Muscle layer of colon (tissue), 2 donors: Measurements from ENCODE around the gene RHOF.
"Not testable (repeated sequence)": the region's sequence is repeated elsewhere in the genome, so short reads cannot be mapped to it uniquely, and the experiment has no call there.

Experiments used
- H3K27ac ChIP-seq: one replicate; pipeline ENCODE4 v1.7.0; 2013; ENCODE audit warnings: low read depth, mild to moderate bottlenecking, low read length, moderate library complexity
- H3K27me3 ChIP-seq, 2 donors: one replicate each; pipeline ENCODE4 v1.7.0; 2013; ENCODE audit warnings: low read length in 2 of 2, mild to moderate bottlenecking in 2 of 2; ENCODE audit not compliant: insufficient read depth in 2 of 2, control insufficient read depth in 1 of 2
- H3K36me3 ChIP-seq: one replicate; pipeline ENCODE4 v1.7.0; 2013; ENCODE audit warnings: mild to moderate bottlenecking, low read length; ENCODE audit not compliant: insufficient read depth
- H3K4me1 ChIP-seq: one replicate; pipeline ENCODE4 v1.7.0; 2013; ENCODE audit warnings: mild to moderate bottlenecking, low read length; ENCODE audit not compliant: insufficient read depth
- H3K4me3 ChIP-seq, 2 donors: one replicate each; pipeline ENCODE4 v1.7.0; 2013; ENCODE audit warnings: low read length in 2 of 2, low read depth in 1 of 2, mild to moderate bottlenecking in 1 of 2, moderate library complexity in 1 of 2
- H3K9ac ChIP-seq: one replicate; pipeline ENCODE4 v1.7.0; 2013; ENCODE audit warnings: low read length
- H3K9me3 ChIP-seq: one replicate; pipeline ENCODE4 v1.7.0; 2013; ENCODE audit warnings: mild to moderate bottlenecking, low read length
- donor health status: abdominal sarcoma.
- donor health status: Adenocarcinoma of cecum.

The RHOF gene

DNA sequence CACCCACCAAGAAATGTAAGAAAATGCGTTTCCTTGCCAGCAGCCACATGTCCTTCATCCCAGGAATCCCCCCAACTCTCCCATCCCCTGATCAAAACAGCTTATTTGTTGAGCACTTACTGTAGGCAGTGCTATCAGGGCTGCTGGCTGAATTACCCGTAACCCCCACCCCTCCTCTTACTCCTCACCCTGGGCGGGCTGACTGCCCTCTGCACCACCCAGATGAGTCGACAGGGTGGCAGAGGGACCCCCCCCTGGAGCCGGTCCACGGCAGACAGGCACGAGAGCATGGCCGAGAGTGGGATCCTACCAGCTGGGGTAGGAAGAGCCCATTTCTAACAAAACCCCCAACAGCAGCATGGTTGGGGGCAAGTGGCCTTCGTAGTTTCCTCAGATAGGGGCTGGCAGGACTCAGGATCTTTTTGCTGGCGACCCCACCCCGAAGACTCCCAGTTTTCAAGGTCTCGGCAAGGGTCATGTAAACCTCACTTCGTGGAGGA, 1.1 kb upstream of the RHOF start:
- Histone ChIP-seq H3K27ac (peak overlapping the region; percentile 85), H3K27me3 (no peaks in the 10 kb centered on the region), H3K36me3 (peaks cover 17% of the 10 kb centered on the region), H3K4me3 (peak overlapping the region in 1 of 2 donors; percentile 51), H3K9me3 (no peaks in the 10 kb centered on the region), H3K4me1 (peaks cover 56% of the 10 kb centered on the region), H3K9ac (peak overlapping the region; percentile 38)

DNA sequence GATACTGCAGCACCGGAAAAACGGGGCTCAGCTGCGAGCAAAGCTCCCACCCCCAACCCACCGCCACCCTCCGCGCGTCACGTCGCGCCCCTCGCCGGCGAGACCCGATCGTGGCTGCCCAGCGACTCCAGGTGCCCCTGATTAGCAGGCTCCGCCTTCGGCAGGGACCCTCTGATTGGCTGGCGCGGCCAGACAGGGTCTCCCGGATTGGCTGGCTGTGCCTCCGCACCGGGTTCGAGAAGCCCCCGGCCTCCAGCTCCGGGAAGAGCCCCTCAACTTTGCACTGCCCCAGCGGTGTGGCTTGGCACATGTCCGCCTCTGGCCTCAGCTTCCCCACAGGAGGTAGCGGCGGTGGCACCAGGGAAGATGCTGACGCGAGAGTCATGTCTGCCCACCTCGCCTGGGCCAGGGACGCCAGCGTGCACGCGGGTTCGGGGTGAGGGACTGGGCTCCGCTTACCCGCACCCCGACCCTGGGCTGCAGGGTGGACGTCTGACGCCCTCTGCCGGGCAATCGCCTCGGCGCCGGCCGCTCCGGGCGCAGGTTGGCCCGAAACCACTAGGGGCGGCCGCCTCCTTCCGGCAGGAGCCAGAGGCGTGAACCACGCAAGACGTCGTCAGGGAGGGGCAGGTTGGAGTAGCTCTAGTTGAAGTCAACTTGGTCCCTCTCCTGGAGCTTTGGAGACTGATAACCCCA, 498 bp upstream of the RHOF start:
- Histone ChIP-seq H3K9ac (peak overlapping the region; percentile 21), H3K27me3 (no peaks in the 10 kb centered on the region), H3K9me3 (no peaks in the 10 kb centered on the region), H3K36me3 (peaks cover 17% of the 10 kb centered on the region), H3K4me1 (peaks cover 53% of the 10 kb centered on the region), H3K27ac (peak overlapping the region; percentile 85), H3K4me3 (peak overlapping the region; percentile 77 to 80)

DNA sequence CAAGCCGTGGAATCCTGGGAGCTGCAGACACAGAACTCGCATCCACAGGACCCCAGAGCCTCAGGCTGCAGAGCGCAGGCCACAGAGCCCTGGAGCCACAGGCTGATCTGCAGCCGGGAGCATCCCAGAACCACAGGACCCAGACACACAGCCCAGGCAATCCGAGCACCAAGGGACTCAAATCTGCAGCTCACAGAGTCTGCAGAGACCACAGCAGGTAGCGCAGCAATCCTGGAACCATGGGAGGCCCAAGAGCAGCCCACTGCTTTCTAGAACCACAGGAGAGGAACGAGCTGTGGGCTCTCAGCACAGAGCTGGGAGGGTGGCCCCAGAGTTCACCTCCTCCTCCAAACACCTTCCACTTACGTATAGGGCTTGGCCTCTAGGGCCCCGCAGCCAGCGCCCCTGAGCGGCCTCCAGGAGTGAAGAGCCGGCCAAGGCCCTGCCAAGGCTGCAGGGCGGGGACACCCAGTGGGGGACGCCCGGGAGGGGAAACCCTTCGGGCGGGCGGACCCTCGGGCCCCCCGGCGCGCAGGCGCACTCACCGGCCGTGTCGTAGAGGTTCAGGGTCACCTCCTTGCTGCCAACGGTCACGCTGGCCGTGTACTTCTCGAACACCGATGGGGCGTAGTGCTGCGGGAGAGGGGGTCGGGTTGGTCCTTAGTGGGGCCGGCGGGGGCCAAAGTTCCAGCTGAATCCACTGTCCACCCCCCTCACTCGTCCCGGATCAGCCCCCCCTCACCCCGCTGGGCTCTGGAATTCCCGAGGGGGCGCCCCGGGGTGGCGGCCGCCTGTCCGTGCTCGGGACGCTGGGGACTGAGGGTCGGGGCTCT, 665 bp downstream of the RHOF start:
- H3K4me1 ChIP-seq: peaks cover 41% of the 10 kb centered on the region
- no peaks in the 10 kb centered on the region for H3K9me3 ChIP-seq
- no peak overlapping the region for H3K9ac ChIP-seq
- H3K27me3 ChIP-seq: no peaks in the 10 kb centered on the region
- H3K27ac ChIP-seq: peak overlapping the region; percentile 66
- peaks cover 12% of the 10 kb centered on the region for H3K36me3 ChIP-seq
- peak overlapping the region; percentile 77 to 80 for H3K4me3 ChIP-seq

DNA sequence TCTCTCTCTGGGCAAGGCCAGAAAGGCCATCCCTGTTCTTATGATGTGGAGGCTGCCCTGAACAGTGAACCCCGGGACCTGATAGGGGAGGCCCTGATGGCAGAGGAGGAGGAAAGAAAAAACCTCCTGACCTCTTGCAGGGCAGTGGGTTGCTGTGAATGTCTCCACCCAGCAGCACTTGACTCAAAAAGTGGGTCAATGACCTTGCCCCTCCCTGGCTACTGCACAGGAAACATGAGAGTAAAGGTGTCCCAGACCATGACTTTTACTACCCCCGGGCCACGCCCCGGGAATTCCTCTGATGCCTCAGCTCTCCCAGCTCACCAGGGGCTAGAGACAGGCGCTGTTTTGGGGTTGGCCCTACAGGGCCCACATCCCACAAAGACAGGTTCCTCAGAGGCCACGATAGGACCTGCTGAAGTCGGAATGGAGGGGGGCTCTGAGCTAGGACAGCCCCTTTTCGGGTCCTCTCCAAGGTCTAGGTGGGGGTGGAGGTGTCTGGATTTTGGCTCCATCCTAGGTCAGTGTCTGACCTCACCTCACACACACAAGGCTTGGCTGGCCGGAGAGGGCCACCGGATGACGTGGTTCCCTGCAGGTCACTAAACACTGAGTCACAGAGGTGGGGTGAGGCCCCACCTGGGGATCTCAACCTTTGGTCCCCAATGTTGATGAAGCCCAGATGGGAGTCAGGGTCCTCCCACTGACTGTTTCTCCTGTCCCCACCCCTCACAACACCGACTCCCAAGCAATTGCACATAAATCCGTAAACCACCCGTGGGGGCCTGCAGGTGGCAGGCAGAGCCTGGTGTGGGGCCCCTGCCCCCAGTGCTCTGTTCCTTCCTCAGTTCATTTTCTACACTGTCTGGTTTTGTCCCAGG, 1.6 kb downstream of the RHOF start:
- H3K4me1 ChIP-seq: peaks cover 32% of the 10 kb centered on the region
- no peaks in the 10 kb centered on the region for H3K9me3 ChIP-seq
- H3K36me3 ChIP-seq: peaks cover 12% of the 10 kb centered on the region
- no peak overlapping the region for H3K4me3 ChIP-seq
- H3K9ac ChIP-seq: no peak overlapping the region
- H3K27ac ChIP-seq: peak overlapping the region; percentile 66
- H3K27me3 ChIP-seq: no peaks in the 10 kb centered on the region

DNA sequence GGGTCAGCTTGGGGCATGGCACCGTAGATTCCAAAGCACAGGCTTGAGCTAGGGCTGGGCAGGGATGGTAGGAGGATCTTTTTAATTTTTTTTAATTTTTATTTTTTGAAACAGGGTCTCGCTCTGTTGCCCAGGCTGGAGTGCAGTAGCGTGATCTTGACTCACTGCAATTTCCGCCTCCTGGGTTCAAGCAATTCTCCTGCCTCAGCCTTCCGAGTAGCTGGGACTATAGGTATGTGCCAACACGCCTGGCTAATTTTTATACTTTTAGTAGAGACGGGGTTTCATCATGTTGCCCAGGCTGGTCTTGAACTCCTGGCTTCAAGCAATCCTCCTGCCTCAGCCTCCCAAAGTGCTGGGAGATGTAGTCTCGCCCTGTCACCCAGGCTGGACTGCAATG, 2.7 kb downstream of the RHOF start:
- H3K4me3 ChIP-seq, H3K9me3 ChIP-seq, H3K36me3 ChIP-seq, H3K27ac ChIP-seq, H3K9ac ChIP-seq, H3K27me3 ChIP-seq: not testable (repeated sequence)
- peaks cover 21% of the 10 kb centered on the region for H3K4me1 ChIP-seq

DNA sequence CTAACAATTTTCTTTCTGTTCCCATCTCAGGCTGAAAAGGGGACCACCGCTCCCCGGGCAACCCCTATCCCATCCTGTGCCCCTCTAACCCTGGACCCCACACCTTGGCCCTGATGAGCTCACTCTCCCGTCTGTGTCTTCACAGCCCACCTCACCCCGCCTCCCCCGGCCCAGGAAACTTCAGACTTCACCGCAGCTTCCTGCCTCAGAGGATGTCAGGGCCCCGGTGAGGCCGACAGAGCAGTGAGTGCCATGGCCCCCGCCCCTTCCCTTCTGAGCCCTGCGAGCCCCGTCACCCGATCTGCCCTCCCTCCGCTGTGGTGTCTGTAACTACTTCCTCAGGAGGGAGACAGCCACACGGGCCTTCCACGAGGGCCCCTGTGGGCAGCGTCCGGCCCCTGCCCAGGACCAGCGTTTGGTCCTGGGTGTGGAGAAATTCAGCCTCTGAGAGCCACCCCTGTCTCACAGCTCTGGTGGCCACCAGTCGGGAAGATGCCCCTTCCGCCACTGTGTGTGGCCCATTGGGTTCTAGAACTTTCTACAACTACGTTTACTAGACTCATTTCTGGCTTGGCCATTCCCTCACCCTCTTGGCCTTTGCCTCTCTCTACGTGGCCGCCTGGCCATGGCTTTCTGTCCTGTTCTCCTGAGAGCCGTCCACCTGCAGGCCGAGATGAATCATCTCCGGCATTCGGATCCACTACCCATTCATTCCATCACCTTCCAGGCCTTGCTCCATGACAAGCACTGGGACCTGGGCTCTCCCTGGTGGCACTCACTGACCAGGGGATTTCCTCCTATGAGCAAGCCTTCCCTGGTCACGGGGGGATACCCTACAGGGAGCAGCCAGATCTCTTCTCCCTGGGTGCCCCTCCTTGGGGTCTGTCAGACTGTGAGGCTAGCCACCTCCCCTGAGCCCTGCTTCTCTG, 3.4 kb downstream of the RHOF start:
- Histone ChIP-seq H3K4me1 (peaks cover 14% of the 10 kb centered on the region), H3K4me3 (no peak overlapping the region), H3K36me3 (peaks cover under 1% of the 10 kb centered on the region), H3K27ac (no peak overlapping the region), H3K27me3 (no peaks in the 10 kb centered on the region), H3K9me3 (no peaks in the 10 kb centered on the region), H3K9ac (no peak overlapping the region)

DNA sequence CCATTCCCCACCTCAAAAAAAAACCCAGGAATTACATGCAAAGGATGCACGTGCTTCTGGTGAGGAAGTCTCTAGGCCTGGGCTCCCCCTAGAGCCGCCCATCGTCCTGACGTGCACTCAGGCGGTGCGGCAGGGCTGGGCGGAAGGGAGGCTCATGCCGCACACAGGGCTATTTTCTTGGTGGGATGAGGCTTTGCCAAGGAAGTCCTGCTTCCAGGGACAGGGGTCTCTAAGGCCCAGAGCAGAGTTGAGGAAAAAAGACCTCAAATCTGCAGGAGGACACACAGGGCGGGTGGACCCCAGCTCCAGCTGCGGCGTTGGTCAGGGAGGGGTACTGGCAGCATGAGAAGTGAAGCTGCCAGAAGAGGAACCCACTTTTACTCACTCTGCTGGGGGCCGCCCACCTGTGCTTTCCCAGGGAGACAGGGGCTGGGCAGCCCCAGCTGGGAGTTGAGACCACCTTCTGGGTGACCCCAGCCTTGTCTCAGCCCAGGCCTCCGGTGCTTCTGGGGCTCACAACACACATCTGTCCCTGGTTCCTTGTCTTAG, 4.2 kb downstream of the RHOF start:
- peaks cover 6% of the 10 kb centered on the region for H3K4me1 ChIP-seq
- no peak overlapping the region for H3K27ac ChIP-seq
- no peak overlapping the region for H3K4me3 ChIP-seq
- H3K9me3 ChIP-seq: no peaks in the 10 kb centered on the region
- no peaks in the 10 kb centered on the region for H3K27me3 ChIP-seq
- H3K9ac ChIP-seq: no peak overlapping the region
- no peaks in the 10 kb centered on the region for H3K36me3 ChIP-seq

DNA sequence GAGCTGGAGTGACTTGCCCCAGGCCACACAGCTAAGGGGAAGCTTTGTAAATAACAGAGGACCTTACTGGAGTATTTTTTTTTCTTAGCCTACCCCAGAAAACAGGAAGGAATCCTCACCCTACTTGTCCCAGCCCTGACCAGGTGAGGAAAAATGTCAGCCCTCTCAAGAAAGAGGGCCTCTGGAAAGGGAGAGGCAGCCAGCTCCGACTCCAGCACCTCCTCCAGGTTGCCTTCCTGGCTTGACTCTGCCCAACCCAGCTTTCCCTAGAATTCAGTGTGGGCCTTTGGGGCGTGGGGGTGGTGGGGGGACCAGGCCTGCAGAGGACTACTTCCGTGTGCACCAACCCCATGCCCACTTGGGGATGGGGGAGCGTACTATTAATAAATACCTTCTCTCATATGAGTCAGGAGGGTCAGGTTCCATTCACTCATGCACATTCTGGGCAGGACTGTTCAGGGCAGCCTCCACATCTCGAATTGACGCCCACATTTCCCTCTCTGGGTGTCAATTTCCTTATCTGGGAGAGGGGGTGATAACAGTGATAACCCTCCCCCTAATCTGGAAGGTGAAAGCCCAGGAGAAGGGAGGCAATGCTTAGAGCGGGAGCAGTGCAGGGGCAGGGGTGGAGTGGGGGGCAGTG, 5.2 kb downstream of the RHOF start:
- Histone ChIP-seq H3K27me3 (no peaks in the 10 kb centered on the region), H3K27ac (no peak overlapping the region), H3K9ac (no peak overlapping the region), H3K4me1 (peaks cover 5% of the 10 kb centered on the region), H3K36me3 (no peaks in the 10 kb centered on the region), H3K9me3 (no peaks in the 10 kb centered on the region), H3K4me3 (no peak overlapping the region)

DNA sequence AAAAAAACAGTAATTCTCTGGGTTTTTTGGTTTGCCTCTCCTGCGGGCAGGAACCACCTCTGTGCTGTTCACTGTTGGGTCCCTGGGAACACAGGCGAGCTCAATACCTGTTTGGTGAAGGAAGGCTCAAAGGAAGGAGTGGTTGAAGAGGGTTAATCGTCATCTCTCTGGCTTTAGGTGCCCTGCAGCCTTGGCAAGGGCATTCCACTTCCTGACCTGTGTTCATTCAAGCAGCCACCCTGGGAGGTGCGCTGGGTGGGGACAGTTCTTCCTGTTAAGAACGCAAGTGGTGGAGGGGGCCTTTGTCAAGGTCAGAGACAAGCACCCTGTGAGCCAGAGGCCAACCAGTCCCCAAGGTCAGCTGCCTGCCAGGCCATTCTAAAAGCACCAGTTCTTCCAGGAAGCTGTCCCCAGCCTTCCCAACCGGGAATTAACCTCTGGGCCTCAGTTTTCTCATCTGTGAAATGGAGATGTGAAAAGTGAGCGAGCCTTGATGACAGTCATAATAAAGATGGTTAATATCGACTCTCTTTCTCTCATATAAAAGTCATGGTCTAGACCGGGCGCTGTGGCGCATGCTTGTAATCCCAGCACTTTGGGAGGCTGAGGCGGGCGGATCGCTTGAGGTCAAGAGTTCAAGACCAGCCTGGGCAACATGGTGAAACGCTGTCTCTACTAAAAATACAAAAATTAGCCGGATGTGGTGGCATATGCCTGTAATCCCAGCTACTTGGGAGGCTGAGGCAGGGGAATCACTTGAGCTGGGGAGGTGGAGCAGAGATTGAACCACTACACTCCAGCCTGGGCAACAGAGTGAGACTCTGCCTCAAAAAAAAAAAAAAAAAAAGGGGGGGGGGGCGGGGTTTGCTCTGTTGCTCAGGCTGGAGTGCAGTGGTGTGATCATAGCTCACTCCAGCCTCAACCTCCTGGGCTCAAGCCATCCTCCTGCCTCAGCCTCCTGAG, 6.1 kb downstream of the RHOF start:
- H3K4me3 ChIP-seq: no peak overlapping the region
- no peaks in the 10 kb centered on the region for H3K9me3 ChIP-seq
- H3K36me3 ChIP-seq: no peaks in the 10 kb centered on the region
- H3K27me3 ChIP-seq: no peaks in the 10 kb centered on the region
- no peak overlapping the region for H3K9ac ChIP-seq
- H3K27ac ChIP-seq: no peak overlapping the region
- peaks cover 3% of the 10 kb centered on the region for H3K4me1 ChIP-seq
